Cardiac muscle cell (in vitro differentiated cells and primary cell): ENCODE measurements around the gene PHRF1. TPM values are rescaled to one million over a fixed set of nuclear protein-coding genes. Genes with fewer than 3 reads are reported as not detected.

Experiments
- DNase-seq, 2 donors: peaks; one replicate each; pipeline versions ENCODE4 v3.0.0 to v3.0.0-alpha.2; 2010 to 2017; ENCODE audit warnings: low read depth in 1 of 2, low spot score in 1 of 2
- H3K27ac ChIP-seq: fragments of 200-600 bp; sonication (generic); 2 replicates; pipeline ENCODE4 v1.5.1; 2016
- H3K27me3 ChIP-seq: fragments of 200-600 bp; sonication (generic); 2 replicates; pipeline ENCODE4 v1.6.0; 2016; ENCODE audit warnings: control low read depth
- H3K36me3 ChIP-seq: fragments of 200-600 bp; sonication (generic); 2 replicates; pipeline ENCODE4 v1.5.1; 2016; ENCODE audit warnings: control low read depth
- H3K4me1 ChIP-seq: fragments of 200-600 bp; sonication (generic); 2 replicates; pipeline ENCODE4 v1.8.1; 2017; ENCODE audit warnings: low read depth, mild to moderate bottlenecking, mixed run types
- H3K4me3 ChIP-seq: fragments of 200-600 bp; sonication (generic); 2 replicates; pipeline ENCODE4 v1.5.1; 2016; ENCODE audit warnings: mild to moderate bottlenecking
- H3K9me3 ChIP-seq: fragments of 200-600 bp; sonication (generic); 2 replicates; pipeline ENCODE4 v1.5.1; 2017; ENCODE audit warnings: low read depth, mild to moderate bottlenecking, control low read depth
- polyA plus RNA-seq: library from polyadenylated mRNA; unstranded; fragments of >200 nt; fragmentation: Nextera tagmentation; extraction: Ambion mirVana; gene quantifications from 2 replicates; pipeline ENCODE4 v1.2.1, GENCODE V29; 2016
- total RNA-seq: library from RNA; depleted of rRNA; stranded (reverse); fragments of >200 nt; gene quantifications from 2 replicates; pipeline ENCODE4 v1.2.3, GENCODE V29; 2016
- TF ChIP-seq, protein P1 (sequence below): IDR thresholded peaks from 2 replicates; pipeline ENCODE4 v1.5.1; 2012; ENCODE audit warnings: low read depth, mild to moderate bottlenecking, low read length

PHRF1 gene
- total and polyA plus RNA-seq, 2 experiments from 2014 or later, result 17.8 to 48.0 TPM

DNA sequence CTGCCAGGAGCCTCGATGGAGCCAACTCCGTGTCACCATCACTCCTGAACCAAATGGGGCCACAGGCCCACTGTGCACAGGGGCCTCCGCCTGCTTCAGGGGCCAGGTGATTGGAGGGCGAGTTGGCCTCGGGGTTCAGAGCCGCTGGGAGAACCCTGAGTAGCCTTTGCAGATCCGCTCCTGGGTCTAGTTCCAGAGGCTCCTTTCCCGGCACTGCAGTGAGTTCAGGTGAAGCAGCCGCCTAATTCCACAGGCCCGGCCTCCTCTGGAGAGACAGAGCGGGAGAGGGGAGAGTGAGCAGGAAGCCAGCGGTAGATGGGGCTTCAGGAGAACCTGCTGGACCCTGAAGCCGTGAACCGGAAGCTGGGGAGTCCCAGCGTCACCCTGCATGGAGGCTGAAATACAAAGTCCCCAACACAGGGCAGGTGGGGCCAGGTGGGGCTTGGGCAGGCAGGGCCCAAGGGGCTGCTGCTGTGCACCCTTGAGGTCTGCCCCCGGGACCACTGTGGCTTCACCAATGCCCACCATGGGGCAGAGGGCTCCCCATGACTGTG is 83.3 kb downstream of the PHRF1 start:
- no peaks in the 10 kb centered on the region for H3K27me3 ChIP-seq
- H3K9me3 ChIP-seq, result no peaks in the 10 kb centered on the region
- no peaks in the 10 kb centered on the region for H3K36me3 ChIP-seq
- no peak for DNase-seq
- TF ChIP-seq, protein P1, sequence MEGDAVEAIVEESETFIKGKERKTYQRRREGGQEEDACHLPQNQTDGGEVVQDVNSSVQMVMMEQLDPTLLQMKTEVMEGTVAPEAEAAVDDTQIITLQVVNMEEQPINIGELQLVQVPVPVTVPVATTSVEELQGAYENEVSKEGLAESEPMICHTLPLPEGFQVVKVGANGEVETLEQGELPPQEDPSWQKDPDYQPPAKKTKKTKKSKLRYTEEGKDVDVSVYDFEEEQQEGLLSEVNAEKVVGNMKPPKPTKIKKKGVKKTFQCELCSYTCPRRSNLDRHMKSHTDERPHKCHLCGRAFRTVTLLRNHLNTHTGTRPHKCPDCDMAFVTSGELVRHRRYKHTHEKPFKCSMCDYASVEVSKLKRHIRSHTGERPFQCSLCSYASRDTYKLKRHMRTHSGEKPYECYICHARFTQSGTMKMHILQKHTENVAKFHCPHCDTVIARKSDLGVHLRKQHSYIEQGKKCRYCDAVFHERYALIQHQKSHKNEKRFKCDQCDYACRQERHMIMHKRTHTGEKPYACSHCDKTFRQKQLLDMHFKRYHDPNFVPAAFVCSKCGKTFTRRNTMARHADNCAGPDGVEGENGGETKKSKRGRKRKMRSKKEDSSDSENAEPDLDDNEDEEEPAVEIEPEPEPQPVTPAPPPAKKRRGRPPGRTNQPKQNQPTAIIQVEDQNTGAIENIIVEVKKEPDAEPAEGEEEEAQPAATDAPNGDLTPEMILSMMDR, result no peak
- H3K4me3 ChIP-seq, result no peak overlapping the region
- H3K27ac ChIP-seq, result no peak overlapping the region
- H3K4me1 ChIP-seq, result peaks cover 8% of the 10 kb centered on the region

DNA sequence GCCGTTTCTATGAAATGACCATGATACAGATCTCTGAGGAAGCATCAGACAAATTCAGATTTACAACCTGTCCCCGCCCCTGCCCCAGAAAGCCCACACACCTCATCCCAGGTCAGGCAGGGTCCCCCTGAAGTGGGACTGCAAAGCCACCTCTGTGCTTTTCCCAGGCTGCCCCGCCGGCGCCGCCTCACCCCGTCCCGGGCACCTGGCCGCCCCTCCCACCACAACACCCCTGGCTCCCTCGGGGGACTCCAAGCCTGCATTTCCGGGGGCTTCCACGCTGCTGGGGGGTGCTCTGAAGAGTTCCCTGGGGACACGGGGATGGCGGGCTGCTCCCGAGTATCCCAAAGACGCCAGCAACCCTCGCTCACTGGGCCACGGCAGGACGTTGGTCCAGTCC is 84.0 kb downstream of the PHRF1 start:
- no peak for DNase-seq
- H3K27ac ChIP-seq, result peak overlapping the region; percentile 91
- no peaks in the 10 kb centered on the region for H3K36me3 ChIP-seq
- H3K4me1 ChIP-seq, result peaks cover 8% of the 10 kb centered on the region
- no peaks in the 10 kb centered on the region for H3K27me3 ChIP-seq
- H3K4me3 ChIP-seq, result no peak overlapping the region
- no peaks in the 10 kb centered on the region for H3K9me3 ChIP-seq
- TF ChIP-seq, protein P1, result no peak

DNA sequence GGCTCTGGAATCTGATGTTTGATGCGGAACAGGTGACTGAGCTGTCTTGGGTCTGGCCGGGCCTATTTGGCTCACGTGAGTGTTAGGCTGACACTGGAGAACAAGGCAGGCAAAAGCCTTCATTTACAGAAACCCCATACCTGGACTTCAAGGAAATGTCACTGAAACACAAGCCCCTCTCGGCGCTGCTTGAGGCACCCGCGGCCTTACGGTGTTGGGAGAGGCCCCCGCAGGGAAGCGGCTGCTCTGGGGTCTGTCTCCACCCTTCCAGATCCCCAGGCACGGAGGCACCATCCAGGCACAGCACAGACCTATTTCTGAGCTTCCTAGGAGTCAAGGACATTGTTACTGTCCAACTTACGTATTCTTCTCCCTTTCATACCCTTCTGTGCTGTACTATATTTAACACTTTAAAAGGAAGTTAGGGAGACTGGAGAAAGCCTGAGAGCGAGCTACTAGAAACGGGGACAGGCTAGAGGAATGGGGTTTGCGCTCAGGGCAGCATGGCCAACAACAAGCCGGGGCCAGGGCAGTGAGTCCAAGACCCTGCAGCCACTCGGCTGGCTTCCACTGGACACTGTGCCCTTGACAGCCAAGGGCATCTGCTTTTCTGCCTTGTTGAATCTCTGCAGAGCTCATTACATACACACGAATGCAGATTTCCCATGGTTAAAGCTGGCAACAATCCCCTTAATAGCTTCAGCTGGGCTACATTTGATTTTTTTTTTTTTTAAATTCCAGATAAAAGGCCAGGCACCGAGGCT is 84.6 kb downstream of the PHRF1 start:
- Histone ChIP-seq H3K4me3 (no peak overlapping the region), H3K36me3 (peaks cover 2% of the 10 kb centered on the region), H3K27me3 (no peaks in the 10 kb centered on the region), H3K27ac (peak overlapping the region; percentile 91), H3K4me1 (peaks cover 8% of the 10 kb centered on the region), H3K9me3 (no peaks in the 10 kb centered on the region)
- TF ChIP-seq, protein P1, result no peak
- DNase-seq, result no peak

Other genes with a start within 250 kb of the PHRF1 start
- 77.4 and 94.4 TPM in 2 replicates for gene B4GALNT4, start 207.0 kb upstream of the PHRF1 start, total RNA-seq
- 35.8 and 44.1 TPM in 2 replicates for gene B4GALNT4, start 207.0 kb upstream of the PHRF1 start, polyA plus RNA-seq
- gene PKP3, start 182.3 kb upstream of the PHRF1 start, total RNA-seq, result 0.09 and 0.70 TPM in 2 replicates
- gene PKP3, start 182.3 kb upstream of the PHRF1 start, polyA plus RNA-seq, result 0.57 TPM in 1 of 2 replicates, not detected in the other
- 45.6 and 69.5 TPM in 2 replicates for gene SIGIRR, start 161.5 kb upstream of the PHRF1 start, total RNA-seq
- gene SIGIRR, start 161.5 kb upstream of the PHRF1 start, polyA plus RNA-seq, result 35.7 and 46.8 TPM in 2 replicates
- gene ANO9, start 134.5 kb upstream of the PHRF1 start, total RNA-seq, result 0.51 TPM in 1 of 2 replicates, not detected in the other
- 0.23 and 1.2 TPM in 2 replicates for gene ANO9, start 134.5 kb upstream of the PHRF1 start, polyA plus RNA-seq
- gene PTDSS2, start 126.2 kb upstream of the PHRF1 start, total RNA-seq, result 178 and 202 TPM in 2 replicates
- 69.6 and 83.1 TPM in 2 replicates for gene PTDSS2, start 126.2 kb upstream of the PHRF1 start, polyA plus RNA-seq
- gene RNH1, start 69.2 kb upstream of the PHRF1 start, total RNA-seq, result 149 and 186 TPM in 2 replicates
- gene RNH1, start 69.2 kb upstream of the PHRF1 start, polyA plus RNA-seq, result 157 and 176 TPM in 2 replicates
- 49.6 and 63.1 TPM in 2 replicates for gene HRAS, start 40.9 kb upstream of the PHRF1 start, total RNA-seq
- gene HRAS, start 40.9 kb upstream of the PHRF1 start, polyA plus RNA-seq, result 60.0 and 97.8 TPM in 2 replicates
- 2.6 and 4.5 TPM in 2 replicates for gene LRRC56, start 38.9 kb upstream of the PHRF1 start, total RNA-seq
- 2.5 and 3.4 TPM in 2 replicates for gene LRRC56, start 38.9 kb upstream of the PHRF1 start, polyA plus RNA-seq
- 12.3 and 21.1 TPM in 2 replicates for gene LMNTD2, start 15.7 kb upstream of the PHRF1 start, total RNA-seq
- 18.4 and 18.8 TPM in 2 replicates for gene LMNTD2, start 15.7 kb upstream of the PHRF1 start, polyA plus RNA-seq
- 47.8 and 49.5 TPM in 2 replicates for gene RASSF7, start 15.5 kb upstream of the PHRF1 start, total RNA-seq
- gene RASSF7, start 15.5 kb upstream of the PHRF1 start, polyA plus RNA-seq, result 49.6 and 66.7 TPM in 2 replicates
- gene IRF7, start 39.5 kb downstream of the PHRF1 start, total RNA-seq, result 17.7 and 24.7 TPM in 2 replicates
- gene IRF7, start 39.5 kb downstream of the PHRF1 start, polyA plus RNA-seq, result 13.0 and 17.0 TPM in 2 replicates
- 0.18 TPM in 1 of 2 replicates, not detected in the other for gene CDHR5, start 48.5 kb downstream of the PHRF1 start, total RNA-seq
- 0.27 and 0.60 TPM in 2 replicates for gene CDHR5, start 48.5 kb downstream of the PHRF1 start, polyA plus RNA-seq
- 4.3 and 4.4 TPM in 2 replicates for gene SCT, start 50.7 kb downstream of the PHRF1 start, total RNA-seq
- gene SCT, start 50.7 kb downstream of the PHRF1 start, polyA plus RNA-seq, result 8.9 and 18.8 TPM in 2 replicates
- 0.60 and 1.2 TPM in 2 replicates for gene DRD4, start 60.8 kb downstream of the PHRF1 start, total RNA-seq
- 0.75 and 2.2 TPM in 2 replicates for gene DRD4, start 60.8 kb downstream of the PHRF1 start, polyA plus RNA-seq
- gene DEAF1, start 118.8 kb downstream of the PHRF1 start, total RNA-seq, result 80.0 and 90.0 TPM in 2 replicates
- gene DEAF1, start 118.8 kb downstream of the PHRF1 start, polyA plus RNA-seq, result 88.6 and 124 TPM in 2 replicates
- gene TMEM80, start 119.3 kb downstream of the PHRF1 start, total RNA-seq, result 53.4 and 70.5 TPM in 2 replicates
- gene TMEM80, start 119.3 kb downstream of the PHRF1 start, polyA plus RNA-seq, result 72.3 and 93.5 TPM in 2 replicates
- 18.9 and 22.6 TPM in 2 replicates for gene EPS8L2, start 129.8 kb downstream of the PHRF1 start, total RNA-seq
- 25.7 and 27.4 TPM in 2 replicates for gene EPS8L2, start 129.8 kb downstream of the PHRF1 start, polyA plus RNA-seq
- 144 and 158 TPM in 2 replicates for gene TALDO1, start 171.0 kb downstream of the PHRF1 start, total RNA-seq
- 163 and 174 TPM in 2 replicates for gene TALDO1, start 171.0 kb downstream of the PHRF1 start, polyA plus RNA-seq
- 62.2 and 64.1 TPM in 2 replicates for gene GATD1, start 201.0 kb downstream of the PHRF1 start, total RNA-seq
- 27.9 and 60.4 TPM in 2 replicates for gene GATD1, start 201.0 kb downstream of the PHRF1 start, polyA plus RNA-seq
- gene CEND1, start 213.6 kb downstream of the PHRF1 start, total RNA-seq, result 1.6 and 7.6 TPM in 2 replicates
- 1.7 and 8.2 TPM in 2 replicates for gene CEND1, start 213.6 kb downstream of the PHRF1 start, polyA plus RNA-seq
- 17.6 and 34.7 TPM in 2 replicates for gene SLC25A22, start 221.8 kb downstream of the PHRF1 start, total RNA-seq
- gene SLC25A22, start 221.8 kb downstream of the PHRF1 start, polyA plus RNA-seq, result 18.9 and 21.2 TPM in 2 replicates
- gene PIDD1, start 228.8 kb downstream of the PHRF1 start, total RNA-seq, result 24.0 and 36.8 TPM in 2 replicates
- gene PIDD1, start 228.8 kb downstream of the PHRF1 start, polyA plus RNA-seq, result 33.4 and 40.2 TPM in 2 replicates
- gene RPLP2, start 233.5 kb downstream of the PHRF1 start, total RNA-seq, result 523 and 1,109 TPM in 2 replicates
- 496 and 502 TPM in 2 replicates for gene RPLP2, start 233.5 kb downstream of the PHRF1 start, polyA plus RNA-seq
- gene PNPLA2, start 242.4 kb downstream of the PHRF1 start, total RNA-seq, result 59.9 and 99.9 TPM in 2 replicates
- gene PNPLA2, start 242.4 kb downstream of the PHRF1 start, polyA plus RNA-seq, result 81.6 and 91.1 TPM in 2 replicates